Measurements from ENCODE around the gene MFAP5.

GRCh38 chr12:8655421-8655820, 7.2 kb downstream of the MFAP5 start:
- TF ChIP-seq, protein P1, sequence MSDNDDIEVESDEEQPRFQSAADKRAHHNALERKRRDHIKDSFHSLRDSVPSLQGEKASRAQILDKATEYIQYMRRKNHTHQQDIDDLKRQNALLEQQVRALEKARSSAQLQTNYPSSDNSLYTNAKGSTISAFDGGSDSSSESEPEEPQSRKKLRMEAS (CRISPR knock-in tag; IDR thresholded peaks at IDR 0.05): no peak
- TF ChIP-seq E2F1 (CRISPR knock-in tag; IDR thresholded peaks at IDR 0.05): no peak
- TF ChIP-seq ZNF512 (CRISPR knock-in tag; IDR thresholded peaks at IDR 0.05; ENCODE audit: borderline replicate concordance): no peak
- TF ChIP-seq ZBTB21 (CRISPR knock-in tag; IDR thresholded peaks at IDR 0.05; ENCODE audit: borderline replicate concordance): no peak
- no peak for TF ChIP-seq ZNF416 (CRISPR knock-in tag; IDR thresholded peaks at IDR 0.05)
- no peak for TF ChIP-seq CTCF (IDR thresholded peaks at IDR 0.05)
- no peak for TF ChIP-seq SMAD3 (CRISPR knock-in tag; IDR thresholded peaks at IDR 0.05; ENCODE audit: borderline replicate concordance)
- TF ChIP-seq TEAD4 (CRISPR knock-in tag; IDR thresholded peaks at IDR 0.05): no peak
- no peak for TF ChIP-seq ZNF232 (CRISPR knock-in tag; IDR thresholded peaks at IDR 0.05)
- TF ChIP-seq TEAD1 (CRISPR knock-in tag; IDR thresholded peaks at IDR 0.05): no peak
- no peak for TF ChIP-seq USF2 (CRISPR knock-in tag; IDR thresholded peaks at IDR 0.05)
- TF ChIP-seq ZNF219 (CRISPR knock-in tag; IDR thresholded peaks at IDR 0.05; ENCODE audit: borderline replicate concordance): no peak
- TF ChIP-seq GABPB1 (CRISPR knock-in tag; IDR thresholded peaks at IDR 0.05): no peak
- no peak for TF ChIP-seq SP1 (CRISPR knock-in tag; conservative IDR thresholded peaks at IDR 0.05)

Measured in WTC11 (cell line).